Ascending aorta (tissue), 2 donors: Measurements from ENCODE around the gene FAHD2A. TPM values are rescaled to one million over a fixed set of nuclear protein-coding genes. Genes with fewer than 3 reads are reported as not detected.

Experiments
- DNase-seq, 2 donors: peaks; one replicate each; pipeline ENCODE4 v3.0.0-alpha.2; 2019; ENCODE audit warnings: low spot score in 2 of 2
- H3K27ac ChIP-seq, 2 donors: fragments of 200-600 bp; sonication (generic); one replicate each; pipeline ENCODE4 v1.5.1; 2016 to 2017; ENCODE audit warnings: mild to moderate bottlenecking in 1 of 2
- H3K27me3 ChIP-seq: fragments of 200-600 bp; sonication (generic); one replicate; pipeline ENCODE4 v1.5.1; 2017
- H3K36me3 ChIP-seq, 2 donors: fragments of 200-600 bp; sonication (generic); one replicate each; pipeline ENCODE4 v1.5.1; 2016
- H3K4me1 ChIP-seq, 2 donors: fragments of 200-600 bp; sonication (generic); one replicate each; pipeline ENCODE4 v1.5.1; 2016 to 2017; ENCODE audit warnings: mild to moderate bottlenecking in 1 of 2
- H3K4me3 ChIP-seq, 2 donors: fragments of 200-600 bp; sonication (generic); one replicate each; pipeline ENCODE4 v1.5.1; 2016 to 2017; ENCODE audit warnings: mild to moderate bottlenecking in 1 of 2
- H3K9me3 ChIP-seq, 2 donors: fragments of 200-600 bp; sonication (generic); one replicate each; pipeline ENCODE4 v1.5.1; 2016
- intact Hi-C: fragments of 100-400 bp; cut with DNase I; formaldehyde crosslinking; loops from one replicate; pipeline ENCODE4 v1.15.1; 2023
- total RNA-seq: library from RNA; depleted of rRNA; stranded (reverse); fragments of >200 nt; gene quantifications from one replicate; pipeline ENCODE4 v1.1.0, GENCODE V29; 2016
- TF ChIP-seq, protein P1 (sequence below), 3 experiments: fragments of 200-600 bp in 2 of 3; fragments of 450-650 bp in 1 of 3; sonication (generic) in 2 of 3; IDR thresholded peaks; one replicate each; pipeline ENCODE4 v1.5.1; 2016 to 2019; ENCODE audit warnings: antibody characterized with exemption in 3 of 3, mild to moderate bottlenecking in 1 of 3, moderate library complexity in 1 of 3

FAHD2A gene
- total RNA-seq, 1 donor from 2014 or later: 54.0 TPM

DNA sequence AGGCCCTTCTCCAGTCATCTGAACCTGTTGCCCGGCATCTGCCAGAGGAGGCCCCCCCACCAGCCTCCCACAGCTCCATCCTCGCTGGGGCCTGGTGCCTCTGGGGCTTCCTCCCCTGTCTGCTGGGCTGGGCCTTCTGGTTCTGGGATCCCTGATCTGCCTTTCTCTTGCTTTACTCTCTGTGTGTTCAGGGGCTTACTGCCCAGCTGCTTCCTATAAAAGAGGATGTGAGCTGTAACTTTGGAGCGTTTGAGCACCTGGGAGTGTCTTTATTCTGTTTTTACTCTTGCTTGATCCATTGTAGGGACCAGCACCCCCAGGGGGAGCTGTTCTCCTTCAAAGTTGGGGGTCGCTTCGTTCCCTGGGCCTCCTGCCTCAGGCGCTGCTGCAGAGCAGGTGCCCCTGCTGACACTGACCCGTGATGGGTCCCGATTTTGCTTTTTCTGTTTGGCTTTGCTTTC lies 23.1 kb upstream of the FAHD2A start:
- no peaks in the 10 kb centered on the region for H3K27me3 ChIP-seq
- peak in 1 of 2 donors; percentile 39 for DNase-seq
- no peaks in the 10 kb centered on the region for H3K9me3 ChIP-seq
- H3K27ac ChIP-seq: no peak overlapping the region
- no peak overlapping the region for H3K4me3 ChIP-seq
- TF ChIP-seq, protein P1, sequence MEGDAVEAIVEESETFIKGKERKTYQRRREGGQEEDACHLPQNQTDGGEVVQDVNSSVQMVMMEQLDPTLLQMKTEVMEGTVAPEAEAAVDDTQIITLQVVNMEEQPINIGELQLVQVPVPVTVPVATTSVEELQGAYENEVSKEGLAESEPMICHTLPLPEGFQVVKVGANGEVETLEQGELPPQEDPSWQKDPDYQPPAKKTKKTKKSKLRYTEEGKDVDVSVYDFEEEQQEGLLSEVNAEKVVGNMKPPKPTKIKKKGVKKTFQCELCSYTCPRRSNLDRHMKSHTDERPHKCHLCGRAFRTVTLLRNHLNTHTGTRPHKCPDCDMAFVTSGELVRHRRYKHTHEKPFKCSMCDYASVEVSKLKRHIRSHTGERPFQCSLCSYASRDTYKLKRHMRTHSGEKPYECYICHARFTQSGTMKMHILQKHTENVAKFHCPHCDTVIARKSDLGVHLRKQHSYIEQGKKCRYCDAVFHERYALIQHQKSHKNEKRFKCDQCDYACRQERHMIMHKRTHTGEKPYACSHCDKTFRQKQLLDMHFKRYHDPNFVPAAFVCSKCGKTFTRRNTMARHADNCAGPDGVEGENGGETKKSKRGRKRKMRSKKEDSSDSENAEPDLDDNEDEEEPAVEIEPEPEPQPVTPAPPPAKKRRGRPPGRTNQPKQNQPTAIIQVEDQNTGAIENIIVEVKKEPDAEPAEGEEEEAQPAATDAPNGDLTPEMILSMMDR (IDR thresholded peaks at IDR 0.05): no peak
- H3K4me1 ChIP-seq: no peaks in the 10 kb centered on the region
- intact Hi-C loops: no loop called here
- peaks cover 0 to 12% of the 10 kb centered on the region in 2 donors for H3K36me3 ChIP-seq

- intact Hi-C loops: no loop called here
- Histone ChIP-seq H3K36me3 (peaks cover 0 to 12% of the 10 kb centered on the region in 2 donors), H3K27ac (no peak overlapping the region), H3K9me3 (no peaks in the 10 kb centered on the region), H3K27me3 (no peaks in the 10 kb centered on the region), H3K4me3 (no peak overlapping the region), H3K4me1 (no peaks in the 10 kb centered on the region)
- TF ChIP-seq, protein P1 (IDR thresholded peaks at IDR 0.05): no peak
- DNase-seq: peak in 1 of 2 donors; percentile 34
Observed at GRCh38 chr2:95380280-95380679, 22.2 kb upstream of the FAHD2A start.

DNA sequence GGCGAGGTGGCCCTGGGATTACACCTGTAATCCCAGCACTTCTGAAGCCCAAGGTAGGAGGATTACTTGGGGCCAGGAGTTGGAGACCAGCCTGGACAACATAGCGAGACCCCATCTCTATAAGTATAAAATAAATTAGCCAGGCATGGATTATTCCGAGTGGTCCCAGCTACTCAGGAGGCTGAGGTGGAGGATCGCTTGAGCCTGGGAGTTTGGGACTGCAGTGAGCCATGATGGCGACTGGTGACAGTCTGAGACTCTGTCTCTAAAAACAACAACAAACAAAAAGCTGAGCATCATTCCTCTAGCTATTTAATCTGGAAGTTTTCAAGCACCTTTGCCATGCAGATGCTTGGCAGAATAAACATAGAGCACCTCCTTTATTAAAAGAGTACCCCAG lies 21.8 kb upstream of the FAHD2A start:
- no peaks in the 10 kb centered on the region for H3K4me1 ChIP-seq
- H3K9me3 ChIP-seq: no peaks in the 10 kb centered on the region
- intact Hi-C loops: no loop called here
- peaks cover 0 to 12% of the 10 kb centered on the region in 2 donors for H3K36me3 ChIP-seq
- no peak overlapping the region for H3K4me3 ChIP-seq
- no peak for DNase-seq
- no peak overlapping the region for H3K27ac ChIP-seq
- TF ChIP-seq, protein P1 (IDR thresholded peaks at IDR 0.05): no peak
- no peaks in the 10 kb centered on the region for H3K27me3 ChIP-seq

GRCh38 chr2:95381212-95382191 lies 21.0 kb upstream of the FAHD2A start:
- intact Hi-C loops: no loop called here
- no peaks in the 10 kb centered on the region for H3K27me3 ChIP-seq
- no peak overlapping the region for H3K27ac ChIP-seq
- TF ChIP-seq, protein P1 (IDR thresholded peaks at IDR 0.05): no peak
- H3K4me3 ChIP-seq: no peak overlapping the region
- H3K4me1 ChIP-seq: no peaks in the 10 kb centered on the region
- DNase-seq: peak in 1 of 2 donors; percentile 51
- peaks cover 0 to 9% of the 10 kb centered on the region in 2 donors for H3K36me3 ChIP-seq
- H3K9me3 ChIP-seq: no peaks in the 10 kb centered on the region

DNA sequence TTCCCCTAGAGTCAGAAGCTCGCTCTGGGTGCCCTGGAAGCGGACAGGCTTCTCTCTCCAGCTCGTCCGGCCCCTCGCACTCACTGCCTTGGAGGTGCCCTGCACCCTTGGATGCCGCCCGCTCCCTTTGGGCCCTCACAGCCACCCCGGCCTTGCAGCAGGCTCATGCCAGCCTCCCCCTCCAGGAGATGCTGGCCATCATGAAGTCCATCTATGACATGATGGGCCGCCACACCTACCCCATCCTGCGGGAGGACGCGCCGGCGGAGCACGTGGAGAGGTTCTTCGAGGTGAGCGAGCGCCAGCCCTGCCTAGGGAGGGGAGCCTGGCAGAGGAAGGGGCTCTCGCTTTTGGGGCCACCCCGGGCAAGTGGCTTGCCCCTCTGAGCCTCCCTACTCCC lies 20.3 kb upstream of the FAHD2A start:
- intact Hi-C loops: no loop called here

More for the DNA sequence above, 20.3 kb upstream of the FAHD2A start:
- Histone ChIP-seq H3K27me3 (no peaks in the 10 kb centered on the region), H3K27ac (no peak overlapping the region), H3K4me1 (no peaks in the 10 kb centered on the region), H3K4me3 (no peak overlapping the region), H3K36me3 (peaks cover 0 to 2% of the 10 kb centered on the region in 2 donors), H3K9me3 (no peaks in the 10 kb centered on the region)
- TF ChIP-seq, protein P1 (IDR thresholded peaks at IDR 0.05): no peak
- peak in 1 of 2 donors; percentile 47 for DNase-seq
